ENCODE results near the gene GNG4. TPM values are rescaled to one million over a fixed set of nuclear protein-coding genes. Genes with fewer than 3 reads are reported as not detected.

GNG4 gene
- total and polyA plus RNA-seq, 2 of the 4 experiments (the other 2 are of a cell fraction) = 0.18 to 0.29 TPM

- dilution Hi-C loops (cut with HindIII; ENCODE audit: low sequenced_read_pairs, unreplicated experiment) (no loop called here), in situ Hi-C loops (cut with MboI; ENCODE audit: low sequenced_read_pairs) (no loop called here), intact Hi-C loops (cut with micrococcal nuclease) (no loop called here)
- Histone ChIP-seq H3K9me3 (ENCODE audit: control insufficient read depth, insufficient read depth, low read length) (no peaks in the 10 kb centered on the region), H4K20me1 (ENCODE audit: insufficient read depth, low read length) (no peaks in the 10 kb centered on the region), H3K36me3 (ENCODE audit: control insufficient read depth, insufficient read depth, low read length) (no peaks in the 10 kb centered on the region), H2AK5ac (ENCODE audit: low read depth, low read length) (no peak overlapping the region), H2AK9ac (replicated peaks; ENCODE audit: low read depth, low read length, poor library complexity) (no peak overlapping the region), H3K9me1 (ENCODE audit: insufficient read depth, low read length) (0 out of 2 replicates have a peak, but pooled peaks cover 3% of the 10 kb centered on the region), H2BK15ac (ENCODE audit: low read depth, low read length) (no peak overlapping the region), H2BK20ac (ENCODE audit: low read depth, low read length) (no peak overlapping the region), H3K4me3 (ENCODE audit: insufficient read depth, low read depth, low read length) (no peak overlapping the region), H3K4ac (ENCODE audit: low read depth, low read length) (no peak overlapping the region), H4K91ac (ENCODE audit: insufficient read depth, low read depth, low read length) (no peak overlapping the region), H2AFZ (replicated peaks; ENCODE audit: low read length, poor library complexity) (no peak overlapping the region), H3K23ac (ENCODE audit: low read depth, low read length) (no peak overlapping the region), H3K9ac (ENCODE audit: low read depth, low read length) (no peak overlapping the region), H2BK5ac (ENCODE audit: low read depth, low read length, poor library complexity, severe bottlenecking) (no peak overlapping the region), H4K5ac (ENCODE audit: low read depth, low read length) (no peak overlapping the region), H3K4me1 (ENCODE audit: control insufficient read depth, insufficient read depth, low read length) (no peaks in the 10 kb centered on the region), H3K56ac (ENCODE audit: extremely low read depth, insufficient read depth, low read length) (no peak overlapping the region), H3K27me3 (ENCODE audit: control insufficient read depth, insufficient read depth, low read length) (no peaks in the 10 kb centered on the region; the same call in 1 of the 2 replicates), H4K8ac (ENCODE audit: low read depth in 2 of 2, low read length in 2 of 2) (no peak overlapping the region), H3K14ac (replicated peaks; ENCODE audit: low read depth, low read length) (no peak overlapping the region), H3K4me2 (ENCODE audit: low read depth, low read length) (no peak overlapping the region), H3K79me1 (ENCODE audit: low read depth in 1 of 2, low read length in 2 of 2) (no peaks in the 10 kb centered on the region), H2BK120ac (ENCODE audit: low read depth, low read length) (no peak overlapping the region), H3K27ac (ENCODE audit: insufficient read depth, low read length) (no peak overlapping the region), H3K18ac (ENCODE audit: low read depth, low read length) (no peak overlapping the region)
- BruUV-seq (replicated peaks) = no TSS peak
- TF ChIP-seq RCOR1 (IDR thresholded peaks at IDR 0.05; ENCODE audit: insufficient replicate concordance, low read length) = no peak
- no peak for TF ChIP-seq RFX5 (IDR thresholded peaks at IDR 0.05; ENCODE audit: low read depth, low read length)
- no peak for TF ChIP-seq RAD21 (IDR thresholded peaks at IDR 0.05; ENCODE audit: low read length)
- TF ChIP-seq MAZ (IDR thresholded peaks at IDR 0.05; ENCODE audit: borderline replicate concordance, low read depth, low read length) = no peak
- TF ChIP-seq SMC3 (IDR thresholded peaks at IDR 0.05; ENCODE audit: low read depth, low read length) = no peak
- TF ChIP-seq CEBPB (IDR thresholded peaks at IDR 0.05; ENCODE audit: low read depth, low read length) = no peak
- TF ChIP-seq CHD1 (IDR thresholded peaks at IDR 0.05; ENCODE audit: low read depth, low read length) = no peak
- DNase-seq = no peak
- ChIA-PET POLR2A (ENCODE audit: unreplicated experiment) (no interaction called here), CTCF (no interaction called here)
- no peak for ATAC-seq (ENCODE audit: low read depth)
- WGBS, 2 experiments (ENCODE audit: extremely low coverage in 2 of 2, insufficient read length in 1 of 2) = 63% methylated on average over 4 of the region's 6 CpGs; no CpG with 5 or more reads in 1 of the 2 experiments
These were observed 39.4 kb downstream of the GNG4 start for GRCh38 chr1:235610157-235610556.
